ENCODE data around the gene P3R3URF.

GRCh38 chr1:46205141-46205540, 28.9 kb upstream of the P3R3URF start:
- TF ChIP-seq POLR2A (IDR thresholded peaks at IDR 0.05; ENCODE audit: low read length), result no peak
- TF ChIP-seq GATA1 (IDR thresholded peaks at IDR 0.05; ENCODE audit: low read depth, low read length), result no peak

All from erythroblast (primary cell).